Skeletal muscle tissue (tissue), 4 donors: Measurements from ENCODE around the gene HECTD4. TPM values are rescaled to one million over a fixed set of nuclear protein-coding genes. Genes with fewer than 3 reads are reported as not detected.
"Not testable (repeated sequence)": the region's sequence is repeated elsewhere in the genome, so short reads cannot be mapped to it uniquely, and the experiment has no call there.

Source experiments
- H3K27ac ChIP-seq: one replicate; pipeline ENCODE4 v1.7.0; 2013; ENCODE audit warnings: mild to moderate bottlenecking, low read depth, low read length, inconsistent platforms
- H3K27me3 ChIP-seq, 3 donors: one replicate each; pipeline ENCODE4 v1.7.0; 2013; ENCODE audit warnings: low read length in 3 of 3; ENCODE audit not compliant: control insufficient read depth in 3 of 3, insufficient read depth in 3 of 3
- H3K36me3 ChIP-seq, 3 donors: one replicate each; pipeline ENCODE4 v1.7.0; 2013; ENCODE audit warnings: low read length in 3 of 3; ENCODE audit not compliant: control insufficient read depth in 3 of 3, insufficient read depth in 3 of 3
- H3K4me1 ChIP-seq, 3 donors: one replicate each; pipeline ENCODE4 v1.7.0; 2013; ENCODE audit warnings: low read length in 3 of 3, mild to moderate bottlenecking in 3 of 3; ENCODE audit not compliant: control insufficient read depth in 3 of 3, insufficient read depth in 3 of 3
- H3K4me3 ChIP-seq, 3 donors: one replicate each; pipeline ENCODE4 v1.7.0; 2013; ENCODE audit warnings: low read length in 3 of 3
- H3K9ac ChIP-seq, 3 donors: one replicate each; pipeline ENCODE4 v1.7.0; 2013; ENCODE audit warnings: low read length in 3 of 3, mild to moderate bottlenecking in 3 of 3, moderate library complexity in 2 of 3, low read depth in 1 of 3
- H3K9me3 ChIP-seq, 3 donors: one replicate each; pipeline ENCODE4 v1.7.0; 2013; ENCODE audit warnings: low read length in 3 of 3; ENCODE audit not compliant: control insufficient read depth in 3 of 3
- total RNA-seq: library from RNA; depleted of rRNA; stranded (reverse); fragments of >200 nt; gene quantifications from one replicate; pipeline ENCODE4 v1.2.3, GENCODE V29; 2014
- donor health status: Osteomylitis.

HECTD4 gene
- total RNA-seq, 1 donor from 2014 or later, result 63.7 TPM

GRCh38 chr12:112236386-112236785, 145.8 kb downstream of the HECTD4 start:
- H3K4me3 ChIP-seq, result no peak overlapping the region
- H3K27ac ChIP-seq, result no peak overlapping the region
- H3K36me3 ChIP-seq, result peaks cover 48 to 81% (median 55%) of the 10 kb centered on the region in 3 donors
- H3K9ac ChIP-seq, result no peak overlapping the region
- H3K9me3 ChIP-seq, result no peaks in the 10 kb centered on the region
- H3K4me1 ChIP-seq, result no peaks in the 10 kb centered on the region
- no peaks in the 10 kb centered on the region for H3K27me3 ChIP-seq

DNA sequence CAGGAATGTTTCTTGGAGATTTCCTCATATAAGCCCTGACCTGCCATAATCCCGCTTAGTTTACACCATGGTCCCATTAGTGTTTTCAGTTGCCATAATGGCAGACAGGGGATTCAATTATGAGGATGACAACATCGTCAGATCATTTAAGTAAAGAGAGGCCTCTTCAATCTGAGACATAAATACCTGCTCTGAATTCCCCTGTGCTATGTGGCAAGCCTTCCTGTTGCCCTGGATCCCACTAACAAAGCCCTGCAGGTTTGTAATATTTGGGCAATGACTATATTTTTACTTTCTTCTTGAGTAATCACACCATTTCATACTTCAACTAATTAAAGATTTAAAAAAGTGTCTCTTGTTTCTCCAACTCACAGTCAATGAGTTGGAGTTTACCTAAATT, 147.9 kb downstream of the HECTD4 start:
- H3K27me3 ChIP-seq, result no peaks in the 10 kb centered on the region
- H3K36me3 ChIP-seq, result peaks cover 58 to 88% (median 68%) of the 10 kb centered on the region in 3 donors
- no peaks in the 10 kb centered on the region for H3K4me1 ChIP-seq

GRCh38 chr12:112233242-112233641, 149.0 kb downstream of the HECTD4 start:
- H3K4me1 ChIP-seq, result no peaks in the 10 kb centered on the region
- H3K27me3 ChIP-seq, result no peaks in the 10 kb centered on the region
- peaks cover 57 to 88% (median 72%) of the 10 kb centered on the region in 3 donors for H3K36me3 ChIP-seq
- no peak overlapping the region for H3K9ac ChIP-seq
- no peak overlapping the region for H3K27ac ChIP-seq
- H3K4me3 ChIP-seq, result no peak overlapping the region
- H3K9me3 ChIP-seq, result no peaks in the 10 kb centered on the region

More for the DNA sequence above, 147.9 kb downstream of the HECTD4 start:
- Histone ChIP-seq H3K27ac (no peak overlapping the region), H3K4me3 (no peak overlapping the region), H3K9ac (no peak overlapping the region), H3K9me3 (no peaks in the 10 kb centered on the region)

GRCh38 chr12:112230136-112230535, 152.1 kb downstream of the HECTD4 start:
- no peaks in the 10 kb centered on the region for H3K9me3 ChIP-seq
- H3K9ac ChIP-seq, result no peak overlapping the region
- H3K4me1 ChIP-seq, result no peaks in the 10 kb centered on the region
- peaks cover 58 to 82% (median 76%) of the 10 kb centered on the region in 3 donors for H3K36me3 ChIP-seq
- no peaks in the 10 kb centered on the region for H3K27me3 ChIP-seq
- H3K4me3 ChIP-seq, result no peak overlapping the region
- H3K27ac ChIP-seq, result no peak overlapping the region

DNA sequence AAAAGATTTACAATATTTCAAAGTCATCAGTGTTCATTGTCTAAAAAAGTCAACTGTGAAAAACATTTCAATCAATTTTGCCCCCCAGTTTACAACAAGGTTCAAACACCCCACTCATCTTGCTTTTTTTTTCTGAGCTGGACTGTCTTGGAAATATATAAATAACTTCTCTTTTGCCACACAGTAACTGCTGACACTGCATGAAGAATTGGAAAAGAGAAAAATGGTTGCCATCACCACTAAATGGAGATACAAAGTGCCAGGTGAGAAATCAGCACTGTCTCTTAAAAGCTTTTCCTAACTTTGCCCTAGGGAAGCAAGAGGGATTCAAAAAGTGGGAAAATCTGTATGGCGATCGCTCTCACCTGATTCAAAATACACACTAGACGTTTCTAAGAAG, 155.5 kb downstream of the HECTD4 start:
- H3K4me1 ChIP-seq, result no peaks in the 10 kb centered on the region
- no peak overlapping the region for H3K4me3 ChIP-seq
- H3K9ac ChIP-seq, result no peak overlapping the region
- no peaks in the 10 kb centered on the region for H3K9me3 ChIP-seq
- no peaks in the 10 kb centered on the region for H3K27me3 ChIP-seq
- peaks cover 44 to 65% (median 55%) of the 10 kb centered on the region in 3 donors for H3K36me3 ChIP-seq
- no peak overlapping the region for H3K27ac ChIP-seq

GRCh38 chr12:112220628-112221027, 161.6 kb downstream of the HECTD4 start:
- H3K27me3 ChIP-seq, H3K27ac ChIP-seq, H3K9ac ChIP-seq, H3K4me1 ChIP-seq, H3K4me3 ChIP-seq, H3K9me3 ChIP-seq: not testable (repeated sequence)
- H3K36me3 ChIP-seq, result peaks cover 19 to 38% (median 24%) of the 10 kb centered on the region in 3 donors

- H3K27ac ChIP-seq, result no peak overlapping the region
- H3K9ac ChIP-seq, result no peak overlapping the region
- peaks cover 23 to 47% (median 28%) of the 10 kb centered on the region in 3 donors for H3K36me3 ChIP-seq
- H3K27me3 ChIP-seq, result no peaks in the 10 kb centered on the region
- no peak overlapping the region for H3K4me3 ChIP-seq
- H3K4me1 ChIP-seq, result no peaks in the 10 kb centered on the region
- H3K9me3 ChIP-seq, result no peaks in the 10 kb centered on the region
Measured at GRCh38 chr12:112219195-112219594, 163.0 kb downstream of the HECTD4 start.

DNA sequence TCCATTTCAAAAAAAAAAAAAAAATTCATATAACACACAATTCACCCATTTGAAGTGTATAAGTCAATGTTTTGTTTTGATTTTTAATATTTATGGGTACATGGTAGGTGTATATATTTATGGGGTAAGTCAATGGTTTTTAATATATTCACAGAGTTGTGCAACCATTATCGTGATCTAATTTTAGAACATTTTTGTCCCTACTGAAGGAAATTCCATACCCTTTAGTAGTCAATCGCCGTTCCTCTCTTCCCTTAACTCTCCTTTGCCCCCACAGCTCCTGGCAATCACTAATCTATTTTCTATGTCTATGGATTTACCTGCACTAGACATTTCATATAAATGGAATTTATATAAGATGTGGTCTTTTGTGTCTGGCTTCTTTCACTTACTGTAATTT, 164.1 kb downstream of the HECTD4 start:
- Histone ChIP-seq H3K36me3 (peaks cover 26 to 51% (median 31%) of the 10 kb centered on the region in 3 donors), H3K4me3 (no peak overlapping the region), H3K4me1 (no peaks in the 10 kb centered on the region), H3K9me3 (no peaks in the 10 kb centered on the region), H3K9ac (no peak overlapping the region), H3K27ac (no peak overlapping the region), H3K27me3 (no peaks in the 10 kb centered on the region)

GRCh38 chr12:112217647-112218046, 164.6 kb downstream of the HECTD4 start:
- no peak overlapping the region for H3K27ac ChIP-seq
- H3K36me3 ChIP-seq, result peaks cover 21 to 47% (median 31%) of the 10 kb centered on the region in 3 donors
- no peaks in the 10 kb centered on the region for H3K4me1 ChIP-seq
- H3K9me3 ChIP-seq, result no peaks in the 10 kb centered on the region
- no peak overlapping the region for H3K9ac ChIP-seq
- H3K27me3 ChIP-seq, result no peaks in the 10 kb centered on the region
- no peak overlapping the region for H3K4me3 ChIP-seq

GRCh38 chr12:112216223-112216622, 166.0 kb downstream of the HECTD4 start:
- Histone ChIP-seq H3K9ac (no peak overlapping the region), H3K27ac (no peak overlapping the region), H3K4me3 (no peak overlapping the region), H3K36me3 (peaks cover 31 to 59% (median 45%) of the 10 kb centered on the region in 3 donors), H3K4me1 (no peaks in the 10 kb centered on the region), H3K27me3 (no peaks in the 10 kb centered on the region), H3K9me3 (no peaks in the 10 kb centered on the region)
